ENCODE data around the gene IL1RAPL1. TPM values are rescaled to one million over a fixed set of nuclear protein-coding genes. Genes with fewer than 3 reads are reported as not detected.

The IL1RAPL1 gene
- total RNA-seq, 1 donor from 2014 or later = 2.7 TPM

DNA sequence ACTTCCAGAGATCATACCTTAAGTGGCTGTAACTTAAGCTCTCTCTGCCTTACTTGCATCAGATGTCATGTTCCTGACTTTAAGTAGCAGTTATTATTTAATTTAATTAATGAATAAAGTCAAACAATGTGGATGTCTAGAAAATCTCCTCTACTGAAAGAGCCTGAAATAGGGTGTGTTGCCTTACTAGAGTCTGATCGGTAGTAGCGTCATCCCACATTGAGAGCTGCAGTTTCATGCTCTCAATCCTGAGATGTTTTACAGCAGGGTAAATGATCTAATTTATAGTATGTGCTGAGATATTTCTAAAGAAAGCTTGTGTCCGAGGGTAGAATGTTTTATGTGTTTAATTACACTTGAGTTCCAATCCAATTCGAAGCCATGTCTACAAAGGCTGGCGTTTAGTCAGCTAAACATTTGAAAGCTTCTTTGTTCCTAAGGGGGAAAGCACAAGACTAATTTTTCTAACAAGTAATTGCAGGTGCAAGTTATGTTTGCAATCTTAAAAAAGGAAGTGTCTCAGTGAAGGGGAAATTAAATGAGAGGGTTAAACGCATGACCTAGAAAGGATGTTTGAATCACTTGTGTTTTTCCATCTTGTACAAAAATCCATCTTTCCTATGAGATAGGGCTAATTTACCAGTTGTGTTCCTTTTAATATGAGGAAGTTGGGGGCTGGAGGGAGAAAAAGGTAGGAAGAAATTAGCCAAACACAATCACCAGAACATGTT is 1237.1 kb downstream of the IL1RAPL1 start:
- DNase-seq (ENCODE audit: low read depth, low spot score) = no peak
- Mint-ChIP-seq H3K36me3 (ENCODE audit: low read depth) (peaks cover 3% of the 10 kb centered on the region), H3K4me1 (peaks cover 12% of the 10 kb centered on the region), H3K27ac (ENCODE audit: unreplicated experiment) (no peak overlapping the region), H3K9me3 (peaks cover 6% of the 10 kb centered on the region), H3K27me3 (ENCODE audit: low read depth) (no peaks in the 10 kb centered on the region), H3K4me3 (no peak overlapping the region)
- TF ChIP-seq, protein P1, sequence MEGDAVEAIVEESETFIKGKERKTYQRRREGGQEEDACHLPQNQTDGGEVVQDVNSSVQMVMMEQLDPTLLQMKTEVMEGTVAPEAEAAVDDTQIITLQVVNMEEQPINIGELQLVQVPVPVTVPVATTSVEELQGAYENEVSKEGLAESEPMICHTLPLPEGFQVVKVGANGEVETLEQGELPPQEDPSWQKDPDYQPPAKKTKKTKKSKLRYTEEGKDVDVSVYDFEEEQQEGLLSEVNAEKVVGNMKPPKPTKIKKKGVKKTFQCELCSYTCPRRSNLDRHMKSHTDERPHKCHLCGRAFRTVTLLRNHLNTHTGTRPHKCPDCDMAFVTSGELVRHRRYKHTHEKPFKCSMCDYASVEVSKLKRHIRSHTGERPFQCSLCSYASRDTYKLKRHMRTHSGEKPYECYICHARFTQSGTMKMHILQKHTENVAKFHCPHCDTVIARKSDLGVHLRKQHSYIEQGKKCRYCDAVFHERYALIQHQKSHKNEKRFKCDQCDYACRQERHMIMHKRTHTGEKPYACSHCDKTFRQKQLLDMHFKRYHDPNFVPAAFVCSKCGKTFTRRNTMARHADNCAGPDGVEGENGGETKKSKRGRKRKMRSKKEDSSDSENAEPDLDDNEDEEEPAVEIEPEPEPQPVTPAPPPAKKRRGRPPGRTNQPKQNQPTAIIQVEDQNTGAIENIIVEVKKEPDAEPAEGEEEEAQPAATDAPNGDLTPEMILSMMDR (conservative IDR thresholded peaks at IDR 0.05) = no peak

DNA sequence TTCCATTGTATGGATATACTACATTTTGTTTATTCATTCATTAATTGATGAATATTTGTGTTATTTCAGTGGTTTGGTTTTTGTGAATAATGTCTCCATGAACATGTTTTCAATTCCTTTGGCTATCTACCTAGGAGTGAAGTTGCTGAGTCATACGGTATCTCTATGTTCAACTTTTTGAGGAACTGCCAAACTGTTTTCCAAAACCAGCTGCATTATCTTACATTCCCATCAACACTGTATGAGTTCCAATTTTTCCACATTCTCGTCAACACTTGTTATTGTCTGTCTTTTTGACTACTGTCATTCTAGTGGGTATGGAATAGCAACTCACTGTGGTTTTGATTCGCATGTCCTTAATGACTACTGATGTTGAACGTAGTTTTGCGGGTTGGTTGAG is 1239.5 kb downstream of the IL1RAPL1 start:
- DNase-seq (ENCODE audit: low read depth, low spot score) = no peak
- H3K4me3 Mint-ChIP-seq = no peak overlapping the region
- peaks cover 6% of the 10 kb centered on the region for H3K9me3 Mint-ChIP-seq
- no peak overlapping the region for H3K27ac Mint-ChIP-seq (ENCODE audit: unreplicated experiment)
- H3K4me1 Mint-ChIP-seq = peaks cover 12% of the 10 kb centered on the region
- TF ChIP-seq, protein P1 (conservative IDR thresholded peaks at IDR 0.05) = no peak
- peaks cover 3% of the 10 kb centered on the region for H3K36me3 Mint-ChIP-seq (ENCODE audit: low read depth)
- H3K27me3 Mint-ChIP-seq (ENCODE audit: low read depth) = no peaks in the 10 kb centered on the region

DNA sequence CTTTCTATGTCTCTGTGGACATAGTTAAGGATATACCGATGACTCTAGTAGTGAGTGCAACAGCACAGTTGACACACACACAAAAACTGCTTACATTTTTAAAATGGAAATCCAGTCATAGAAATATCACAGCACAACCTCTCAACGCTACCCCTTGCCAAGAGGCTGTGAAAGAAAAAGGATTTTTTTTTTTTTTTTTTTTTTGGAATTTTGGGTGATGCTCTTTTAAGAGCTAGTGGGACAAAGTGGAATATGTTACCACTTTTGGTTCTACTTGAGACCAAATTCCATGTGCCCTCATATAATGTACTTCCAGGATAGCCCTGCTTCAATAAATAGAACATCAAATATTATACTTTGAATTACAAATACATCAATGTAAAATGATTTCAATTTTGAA is 1247.1 kb downstream of the IL1RAPL1 start:
- DNase-seq (ENCODE audit: low read depth, low spot score) = no peak
- Mint-ChIP-seq H3K9me3 (peaks cover 3% of the 10 kb centered on the region), H3K27me3 (ENCODE audit: low read depth) (no peaks in the 10 kb centered on the region), H3K27ac (ENCODE audit: unreplicated experiment) (no peak overlapping the region), H3K4me3 (no peak overlapping the region), H3K4me1 (no peaks in the 10 kb centered on the region), H3K36me3 (ENCODE audit: low read depth) (no peaks in the 10 kb centered on the region)
- TF ChIP-seq, protein P1 (conservative IDR thresholded peaks at IDR 0.05) = no peak

DNA sequence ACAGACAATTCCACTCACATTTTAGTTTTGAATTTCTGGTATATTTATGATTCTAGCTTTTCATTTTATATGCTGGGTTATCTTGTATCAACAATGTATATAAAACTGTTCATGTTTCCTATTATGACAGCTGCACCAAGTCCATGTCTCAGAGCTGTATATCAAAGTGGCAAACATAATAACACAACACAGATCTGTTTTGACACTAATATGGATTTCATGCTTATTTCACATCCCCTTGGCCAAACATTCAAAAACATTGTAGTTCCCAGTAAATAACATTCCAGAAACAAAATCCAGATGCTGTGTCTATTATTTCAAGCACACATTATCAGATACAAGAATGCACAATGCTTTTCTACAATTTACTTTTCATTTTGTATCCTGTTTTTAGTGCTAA is 1247.5 kb downstream of the IL1RAPL1 start:
- Mint-ChIP-seq H3K4me3 (no peak overlapping the region), H3K9me3 (peaks cover 3% of the 10 kb centered on the region), H3K4me1 (no peaks in the 10 kb centered on the region), H3K27me3 (ENCODE audit: low read depth) (no peaks in the 10 kb centered on the region), H3K27ac (ENCODE audit: unreplicated experiment) (no peak overlapping the region), H3K36me3 (ENCODE audit: low read depth) (no peaks in the 10 kb centered on the region)
- no peak for DNase-seq (ENCODE audit: low read depth, low spot score)
- TF ChIP-seq, protein P1 (conservative IDR thresholded peaks at IDR 0.05) = no peak

DNA sequence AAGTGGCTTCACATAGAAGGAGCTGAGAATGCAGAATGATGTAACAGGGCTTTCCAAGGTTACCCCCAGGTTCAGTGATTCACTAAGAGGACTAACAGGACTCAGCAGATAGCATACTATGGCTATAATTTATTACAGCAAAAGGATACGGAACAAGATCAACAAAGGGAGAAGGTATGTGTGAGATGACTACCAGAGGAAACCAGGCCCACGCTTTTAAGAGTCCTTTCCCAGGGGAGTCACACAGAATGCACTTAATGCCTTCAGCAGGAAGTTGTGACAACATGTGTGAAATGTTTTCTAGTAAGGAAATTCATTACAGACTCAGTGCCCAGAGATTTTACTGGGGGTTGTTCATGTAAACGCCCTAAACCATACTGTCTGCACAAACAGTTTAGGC is 1254.5 kb downstream of the IL1RAPL1 start:
- no peaks in the 10 kb centered on the region for H3K9me3 Mint-ChIP-seq
- H3K27me3 Mint-ChIP-seq (ENCODE audit: low read depth) = no peaks in the 10 kb centered on the region
- H3K4me3 Mint-ChIP-seq = no peak overlapping the region
- peaks cover 9% of the 10 kb centered on the region for H3K4me1 Mint-ChIP-seq
- H3K27ac Mint-ChIP-seq (ENCODE audit: unreplicated experiment) = no peak overlapping the region
- H3K36me3 Mint-ChIP-seq (ENCODE audit: low read depth) = no peaks in the 10 kb centered on the region
- TF ChIP-seq, protein P1 (conservative IDR thresholded peaks at IDR 0.05) = no peak
- no peak for DNase-seq (ENCODE audit: low read depth, low spot score)
